ENCODE data around the gene CCL21. TPM values are rescaled to one million over a fixed set of nuclear protein-coding genes. Genes with fewer than 3 reads are reported as not detected.
"Not testable (repeated sequence)": the region's sequence is repeated elsewhere in the genome, so short reads cannot be mapped to it uniquely, and the experiment has no call there.

CCL21 gene
- not detected in 2 replicates for total RNA-seq

GRCh38 chr9:34710023-34710422, at the start of gene CCL21:
Gene CCL21, minus strand, starts transcription at chr9:34710136. Its CDS starts 70 bp downstream, at chr9:34710066.
- no peak for DNase-seq (ENCODE audit: low read depth)
- no peak within 1 kb of the TSS for H3K4me3 ChIP-seq (ENCODE audit: low read depth, low read length)
- TF ChIP-seq CTCF (conservative IDR thresholded peaks at IDR 0.05; ENCODE audit: low read depth, low read length) = no peak

DNA sequence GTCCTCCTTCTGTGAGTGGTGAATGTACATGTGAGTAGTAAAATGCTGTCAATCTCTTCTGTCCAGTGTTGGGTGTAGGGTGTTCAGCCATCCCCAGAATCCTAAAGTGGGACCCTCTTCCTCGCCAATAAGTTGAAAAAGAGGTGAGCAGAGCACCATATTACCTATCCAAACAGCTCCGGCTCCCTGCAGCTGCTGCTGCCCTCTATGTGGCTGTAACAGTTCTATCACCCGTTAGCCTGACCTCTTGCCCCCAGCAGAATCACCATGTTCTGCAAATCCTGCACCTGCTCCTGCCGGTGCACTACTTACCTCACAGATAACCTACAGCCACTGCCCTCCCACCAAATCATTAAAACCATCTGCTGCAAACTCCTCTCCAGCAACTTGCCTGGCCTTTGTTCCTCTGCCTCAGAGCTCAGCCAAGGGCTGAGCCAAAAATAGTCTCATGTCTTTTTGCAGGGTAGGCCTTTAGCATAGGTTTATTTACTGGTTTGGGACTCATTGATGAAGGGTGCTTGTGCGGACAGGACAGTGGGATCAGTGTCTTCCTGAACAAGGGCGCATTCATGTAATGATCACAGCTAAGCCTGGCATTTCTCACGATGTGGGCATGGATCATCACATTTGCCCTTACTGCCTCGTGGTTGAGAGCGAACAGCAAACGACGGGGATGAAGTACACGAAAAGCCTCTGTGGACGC, 49.6 kb upstream of the CCL21 start:
- no peak for TF ChIP-seq CTCF (conservative IDR thresholded peaks at IDR 0.05; ENCODE audit: low read depth, low read length)
- H3K4me3 ChIP-seq (ENCODE audit: low read depth, low read length) = no peak overlapping the region
- no peak for DNase-seq (ENCODE audit: low read depth)

DNA sequence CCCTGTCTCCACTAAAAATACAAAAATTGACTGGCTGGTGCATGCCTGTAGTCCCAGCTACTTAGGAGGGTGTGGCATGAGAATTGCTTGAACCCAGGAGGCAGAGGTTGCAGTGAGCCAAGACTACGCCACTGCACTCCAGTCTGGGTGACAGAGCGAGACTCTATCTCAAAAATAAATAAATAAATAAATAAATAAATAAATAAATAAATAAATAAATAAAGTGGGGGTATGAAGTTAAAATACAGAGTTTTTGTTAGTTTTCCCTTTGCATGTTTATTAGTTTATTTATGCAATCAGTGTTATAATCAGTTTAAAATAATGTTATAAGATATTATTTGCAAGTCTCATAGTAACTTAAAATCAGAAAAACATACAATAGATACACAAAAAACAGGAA, 40.4 kb upstream of the CCL21 start:
- DNase-seq (ENCODE audit: low read depth); H3K4me3 ChIP-seq (ENCODE audit: low read depth, low read length): not testable (repeated sequence)

DNA sequence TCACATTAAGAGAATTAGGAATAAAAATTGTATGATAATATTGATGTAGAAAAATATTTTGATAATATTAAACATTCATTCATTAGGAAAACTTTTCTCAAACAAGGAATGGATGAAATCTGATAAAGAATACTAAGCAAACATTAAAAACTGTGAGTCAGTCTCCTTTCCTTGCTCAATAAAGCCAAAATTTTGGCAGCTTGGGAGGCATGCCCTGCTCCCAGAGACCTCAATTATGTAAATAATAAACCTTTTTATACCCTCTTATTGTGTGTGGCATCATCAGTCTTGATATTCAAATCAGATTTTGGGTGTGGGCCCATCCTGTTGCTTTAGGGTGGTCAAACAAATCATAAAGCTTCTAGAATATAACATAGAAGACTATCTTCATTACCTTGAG, 36.6 kb upstream of the CCL21 start:
- no peak for DNase-seq (ENCODE audit: low read depth)

DNA sequence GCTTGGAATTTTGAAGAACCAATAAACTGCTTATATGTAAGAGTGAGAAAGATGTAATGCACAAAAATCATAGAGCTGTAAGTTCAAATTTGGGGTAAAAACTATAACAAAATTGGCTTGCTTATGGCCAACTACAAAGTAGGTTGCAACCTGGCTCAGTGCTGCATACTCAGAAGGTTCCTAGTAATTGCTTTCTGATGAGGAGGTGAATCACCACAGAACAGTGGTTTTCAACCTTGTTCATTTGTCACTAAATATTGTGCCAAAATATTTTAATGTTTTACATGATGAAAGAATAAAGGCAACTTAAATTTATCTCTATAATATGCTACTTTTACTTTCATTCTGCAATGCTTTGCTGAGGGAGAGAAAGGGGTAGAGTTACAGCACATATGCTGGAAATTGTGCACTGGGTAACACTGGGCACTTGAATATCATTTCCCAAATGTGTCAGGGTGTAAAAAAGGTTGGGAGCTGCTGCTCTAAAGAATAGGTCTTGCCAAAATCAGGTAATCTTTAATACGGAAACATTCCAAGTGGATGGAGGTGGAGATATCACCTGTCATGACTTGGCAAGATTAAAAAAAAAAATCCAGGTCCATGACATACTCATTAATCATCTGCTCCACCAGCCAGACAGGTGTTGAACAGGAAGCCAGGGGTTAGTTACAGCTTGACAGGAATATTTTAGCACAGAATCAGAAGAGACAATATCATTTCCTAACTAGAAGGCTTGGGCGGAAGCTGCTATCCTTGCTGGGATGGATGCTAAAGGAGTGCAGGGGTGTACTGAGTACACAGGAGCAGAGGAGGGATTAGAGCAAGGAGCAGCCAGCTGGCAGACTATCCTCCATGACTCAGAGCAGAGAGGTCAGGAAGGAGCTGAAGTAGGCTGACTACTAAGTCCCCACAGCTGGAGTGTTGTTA, 34.6 kb upstream of the CCL21 start:
- no peak for TF ChIP-seq CTCF (conservative IDR thresholded peaks at IDR 0.05; ENCODE audit: low read depth, low read length)
- no peak overlapping the region for H3K4me3 ChIP-seq (ENCODE audit: low read depth, low read length)
- DNase-seq (ENCODE audit: low read depth) = peak; percentile 12

More for the DNA sequence above, 36.6 kb upstream of the CCL21 start:
- TF ChIP-seq CTCF (conservative IDR thresholded peaks at IDR 0.05; ENCODE audit: low read depth, low read length) = no peak
- H3K4me3 ChIP-seq (ENCODE audit: low read depth, low read length) = no peak overlapping the region

DNA sequence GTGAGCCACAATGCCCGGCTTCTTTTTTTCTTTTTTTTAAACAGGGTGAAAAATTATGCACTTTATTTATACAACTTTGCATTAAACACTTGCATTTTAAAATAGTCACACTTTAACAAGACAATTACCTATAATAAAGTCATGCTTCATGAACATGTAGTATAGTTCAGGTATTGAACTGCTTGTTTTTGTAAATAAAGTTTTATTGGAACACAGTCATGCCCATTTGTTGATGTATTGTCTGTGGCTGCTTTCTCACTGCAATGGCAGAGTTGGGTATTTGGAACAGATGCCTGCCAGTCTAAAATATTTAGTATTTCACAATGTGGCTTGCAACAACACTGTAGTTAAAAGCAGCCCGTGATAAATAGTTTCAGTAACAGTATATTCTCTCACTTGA, 32.8 kb upstream of the CCL21 start:
- DNase-seq (ENCODE audit: low read depth) = no peak
- no peak overlapping the region for H3K4me3 ChIP-seq (ENCODE audit: low read depth, low read length)
- no peak for TF ChIP-seq CTCF (conservative IDR thresholded peaks at IDR 0.05; ENCODE audit: low read depth, low read length)

DNA sequence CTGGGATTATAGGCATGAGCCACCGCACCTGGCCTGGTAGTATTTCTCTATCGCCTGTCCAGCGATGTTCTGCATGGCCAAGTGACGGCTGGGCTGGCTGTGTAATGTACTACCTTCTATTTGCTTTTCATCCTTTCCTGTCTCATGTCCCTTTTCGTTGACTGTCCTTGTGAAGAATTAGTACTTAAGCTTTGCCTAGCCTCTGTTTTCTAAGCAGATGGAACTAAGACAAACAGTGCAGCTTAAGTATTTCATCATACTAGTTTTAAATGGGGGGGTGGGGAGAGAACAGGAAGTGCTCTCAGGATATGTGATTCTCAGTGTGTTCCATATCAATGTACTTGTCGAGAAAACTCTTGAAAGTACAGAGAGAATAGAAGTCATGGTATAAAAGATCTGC, 31.7 kb upstream of the CCL21 start:
- DNase-seq (ENCODE audit: low read depth) = no peak
- TF ChIP-seq CTCF (conservative IDR thresholded peaks at IDR 0.05; ENCODE audit: low read depth, low read length) = no peak
- no peak overlapping the region for H3K4me3 ChIP-seq (ENCODE audit: low read depth, low read length)

DNA sequence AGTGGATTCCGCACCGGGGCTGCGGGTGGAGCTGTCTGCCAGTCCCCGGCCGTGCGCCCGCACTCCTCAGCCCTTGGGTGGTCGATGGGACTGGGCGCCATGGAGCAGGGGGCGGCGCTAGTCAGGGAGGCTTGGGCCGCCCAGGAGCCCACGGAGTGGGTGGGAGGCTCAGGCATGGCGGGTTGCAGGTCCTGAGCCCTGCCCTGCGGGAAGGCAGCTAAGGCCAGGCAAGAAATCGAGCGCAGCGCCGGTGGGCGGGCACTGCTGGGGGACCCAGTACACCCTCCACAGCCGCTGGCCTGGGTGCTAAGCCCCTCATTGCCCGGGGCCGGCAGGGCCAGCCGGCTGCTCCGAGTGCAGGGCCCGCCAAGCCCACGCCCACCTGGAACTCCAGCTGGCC, 30.2 kb upstream of the CCL21 start:
- not testable (repeated sequence) for DNase-seq (ENCODE audit: low read depth); H3K4me3 ChIP-seq (ENCODE audit: low read depth, low read length)

Data from epithelial cell of proximal tubule (primary cell).